Measurements from ENCODE around the gene WWC1.

The WWC1 gene

DNA sequence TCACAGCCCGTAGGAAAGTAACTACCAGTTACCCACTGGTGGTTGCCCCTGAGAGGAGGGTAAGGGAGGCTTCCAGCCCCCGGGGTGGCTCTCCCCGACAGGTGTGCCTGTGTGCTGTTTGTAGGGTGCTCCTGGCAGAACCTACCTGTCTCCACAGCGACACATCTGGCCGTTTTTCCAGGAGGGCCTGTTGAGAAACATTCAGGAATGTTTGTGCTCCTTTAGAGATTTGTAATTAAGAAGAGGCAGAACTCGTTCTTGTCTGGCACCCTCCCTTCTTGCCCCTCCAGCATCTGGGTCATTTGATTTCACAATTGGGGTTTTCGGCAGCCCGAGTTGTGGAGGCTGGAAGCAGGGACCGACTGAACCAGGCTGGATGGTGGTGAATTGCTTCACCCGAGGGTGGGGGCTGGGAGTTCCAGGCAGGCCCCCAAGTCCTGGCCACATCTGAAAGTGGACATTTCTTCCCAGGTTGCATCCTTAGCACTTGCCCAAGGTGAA lies 74.2 kb downstream of the WWC1 start:
- no peak for DNase-seq

DNA sequence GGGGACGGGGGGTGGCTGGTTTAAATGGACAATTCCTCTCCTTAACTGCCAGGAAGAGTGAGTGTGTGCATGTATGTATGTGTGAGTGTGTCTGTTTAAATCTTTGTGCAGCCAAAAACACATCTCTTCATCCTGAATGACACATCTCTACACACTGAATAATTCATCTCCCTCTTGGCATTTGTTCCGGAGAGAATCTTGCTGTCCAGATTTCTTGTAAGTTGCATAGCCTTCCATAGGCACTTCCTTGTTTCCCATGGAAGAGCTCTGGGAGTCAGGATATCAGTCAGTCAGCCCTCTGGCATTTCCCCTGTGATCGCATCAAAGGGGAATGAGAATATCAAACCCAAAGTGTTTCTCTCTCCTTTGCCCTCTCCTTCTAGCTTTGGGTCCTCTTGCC lies 74.7 kb downstream of the WWC1 start:
- DNase-seq = no peak

- no peak for DNase-seq
Observed at GRCh38 chr5:168368854-168369253, 77.4 kb downstream of the WWC1 start.

- no peak for DNase-seq
Observed at GRCh38 chr5:168370831-168371230, 79.4 kb downstream of the WWC1 start.

DNA sequence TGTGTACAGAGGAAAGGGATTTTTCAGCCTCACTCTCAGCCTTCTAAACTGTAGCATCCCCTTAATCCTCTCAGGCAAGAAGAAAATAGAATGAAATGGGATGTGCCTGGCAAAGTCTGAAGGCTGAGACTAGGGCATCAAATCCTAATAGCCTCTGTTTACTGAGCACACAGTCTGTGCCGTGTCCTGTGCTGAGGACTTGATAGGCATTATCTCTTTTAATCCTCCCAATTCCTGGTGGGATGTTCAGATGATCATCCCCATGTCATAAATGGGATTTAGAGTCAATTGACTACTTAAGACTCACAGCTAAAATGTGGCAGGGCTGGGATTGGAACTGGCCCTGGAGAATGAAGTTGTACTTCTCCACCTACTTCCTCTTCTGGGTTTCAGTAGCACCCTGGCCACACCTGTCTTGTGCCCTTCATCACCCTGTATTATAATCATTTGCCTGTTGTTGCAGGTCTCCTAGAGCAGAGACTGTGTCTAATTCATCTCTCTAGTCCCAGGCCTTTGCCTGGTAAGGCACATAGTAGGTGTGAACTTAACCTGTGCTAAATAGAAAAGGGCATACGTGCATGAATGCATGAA lies 81.0 kb downstream of the WWC1 start:
- DNase-seq = no peak

GRCh38 chr5:168374532-168374931 lies 83.1 kb downstream of the WWC1 start:
- no peak for DNase-seq

- no peak for DNase-seq
Observed at GRCh38 chr5:168375214-168375613, 83.8 kb downstream of the WWC1 start.

DNA sequence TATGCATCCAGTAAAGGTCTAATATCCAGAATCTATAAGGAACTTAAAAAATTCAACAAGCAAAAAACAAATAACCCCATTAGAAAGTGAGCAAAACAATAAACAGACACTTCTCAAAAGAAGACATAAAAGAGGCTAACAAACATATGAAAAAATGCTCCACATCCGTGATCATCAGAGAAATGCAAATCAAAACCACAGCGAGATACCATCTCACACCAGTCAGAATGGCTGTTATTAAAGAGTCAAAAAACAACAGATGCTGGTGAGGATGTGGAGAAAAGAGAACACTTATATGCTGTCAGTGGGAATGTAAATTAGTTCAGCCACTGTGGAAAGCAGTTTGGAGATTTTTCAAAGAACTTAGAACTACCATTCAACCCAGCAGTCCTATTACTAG lies 86.1 kb downstream of the WWC1 start:
- no peak for DNase-seq

DNA sequence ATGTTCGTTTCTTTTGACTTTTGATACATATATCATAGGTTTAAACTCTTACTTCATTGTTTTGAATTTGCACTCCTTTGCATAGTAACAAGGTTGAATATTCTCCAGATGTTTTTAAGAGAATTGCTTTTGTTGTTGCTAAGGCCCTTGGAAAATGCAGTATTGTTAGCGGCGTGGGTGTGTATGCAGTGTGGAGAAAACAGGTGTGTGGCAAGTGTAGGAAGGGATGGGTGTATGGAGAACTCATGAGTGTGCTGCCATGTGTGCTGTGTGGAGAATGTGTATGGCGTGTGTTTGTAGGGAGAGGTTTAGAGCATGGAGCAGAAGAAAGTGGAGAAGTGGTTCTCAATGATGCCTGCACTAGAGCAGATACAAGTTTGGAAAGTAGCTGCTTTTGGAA lies 87.3 kb downstream of the WWC1 start:
- DNase-seq = no peak

GRCh38 chr5:168382421-168382820 lies 91.0 kb downstream of the WWC1 start:
- no peak for DNase-seq

- DNase-seq = no peak
Observed at GRCh38 chr5:168390491-168390890, 99.0 kb downstream of the WWC1 start.

- DNase-seq = no peak
Observed at GRCh38 chr5:168393773-168394172, 102.3 kb downstream of the WWC1 start.

DNA sequence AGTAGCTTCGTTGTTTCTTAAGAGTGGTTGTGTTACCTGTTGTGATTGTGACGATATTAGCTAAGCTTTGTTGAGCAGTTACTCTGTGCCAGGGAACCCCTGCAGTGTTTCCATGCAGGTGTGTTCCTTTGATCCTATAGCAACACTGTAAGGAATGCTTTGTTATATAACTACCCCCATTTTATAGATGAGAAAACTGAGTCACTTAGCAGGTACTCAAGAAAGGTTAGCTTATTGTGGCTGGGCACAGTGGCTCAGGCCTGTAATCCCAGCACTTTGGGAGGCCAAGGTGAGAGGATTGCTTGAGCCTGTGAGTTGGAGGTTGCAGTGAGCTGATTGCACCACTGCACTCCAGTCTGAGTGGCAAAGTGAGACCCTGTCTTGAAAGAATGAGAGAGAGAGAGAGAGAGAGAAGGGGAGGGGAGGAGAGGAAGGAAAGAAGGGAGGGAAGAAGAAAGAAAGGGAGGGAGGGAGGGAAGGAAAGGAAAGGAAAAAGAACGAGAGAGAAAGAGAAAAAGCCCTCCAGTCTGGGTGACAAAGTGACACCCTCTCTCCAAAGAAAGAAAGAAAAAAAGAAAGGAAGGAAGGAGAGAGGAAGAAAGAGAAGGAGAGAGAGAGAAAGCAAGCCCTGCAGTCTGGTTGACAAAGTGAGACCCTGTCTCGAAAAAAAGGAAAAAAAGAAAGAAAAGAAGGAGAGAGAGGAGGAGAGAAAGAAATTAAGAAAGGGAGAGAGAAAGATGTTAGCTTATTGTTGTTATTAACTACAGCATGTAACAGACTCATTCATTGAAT lies 109.2 kb downstream of the WWC1 start:
- no peak for DNase-seq

- no peak for DNase-seq
Observed at GRCh38 chr5:168401226-168401625, 109.8 kb downstream of the WWC1 start.

- no peak for DNase-seq
Observed at GRCh38 chr5:168401880-168402279, 110.4 kb downstream of the WWC1 start.

GRCh38 chr5:168404365-168404764 lies 112.9 kb downstream of the WWC1 start:
- no peak for DNase-seq

- DNase-seq = no peak
Observed at GRCh38 chr5:168407211-168407610, 115.8 kb downstream of the WWC1 start.

DNA sequence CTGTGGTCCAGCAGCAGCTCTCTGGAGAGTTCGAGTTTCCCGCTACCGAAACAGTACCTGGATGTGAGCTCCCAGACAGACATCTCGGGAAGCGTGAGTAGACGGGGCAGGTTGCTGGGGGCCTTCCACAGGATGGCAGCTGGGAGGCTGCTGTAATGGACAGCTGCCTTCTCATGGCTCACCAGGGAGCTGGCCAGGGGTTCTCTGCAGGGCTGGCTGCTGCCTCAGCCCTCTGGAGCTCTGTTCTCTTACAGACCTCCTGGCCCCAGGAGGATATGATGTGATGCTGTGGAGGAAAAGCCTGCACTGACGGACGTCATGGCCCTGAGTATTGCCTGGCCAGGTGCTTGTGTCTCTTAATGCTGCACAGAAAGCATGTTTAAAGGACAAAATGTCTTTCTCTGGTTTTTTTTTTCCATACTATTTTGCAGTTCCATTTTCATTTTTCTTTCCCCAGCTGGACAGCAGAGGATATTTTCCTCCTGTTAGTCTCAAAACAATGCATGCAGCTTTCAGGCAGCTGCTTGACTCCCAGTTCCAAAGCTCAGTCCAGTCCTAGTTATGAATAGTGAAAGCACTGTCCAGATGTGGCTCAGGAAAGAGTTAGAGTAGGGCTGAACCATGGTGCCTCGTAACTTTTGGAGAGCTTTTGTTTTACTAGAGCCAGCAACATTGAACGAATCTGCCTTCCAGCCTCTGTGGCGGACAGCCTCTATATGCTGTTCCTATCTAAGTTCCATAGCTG lies 117.3 kb downstream of the WWC1 start:
- no peak for DNase-seq

GRCh38 chr5:168409591-168410458 lies 118.4 kb downstream of the WWC1 start:
- DNase-seq = peak; percentile 62

GRCh38 chr5:168411871-168412270 lies 120.4 kb downstream of the WWC1 start:
- no peak for DNase-seq

GRCh38 chr5:168413062-168413461 lies 121.6 kb downstream of the WWC1 start:
- no peak for DNase-seq

DNA sequence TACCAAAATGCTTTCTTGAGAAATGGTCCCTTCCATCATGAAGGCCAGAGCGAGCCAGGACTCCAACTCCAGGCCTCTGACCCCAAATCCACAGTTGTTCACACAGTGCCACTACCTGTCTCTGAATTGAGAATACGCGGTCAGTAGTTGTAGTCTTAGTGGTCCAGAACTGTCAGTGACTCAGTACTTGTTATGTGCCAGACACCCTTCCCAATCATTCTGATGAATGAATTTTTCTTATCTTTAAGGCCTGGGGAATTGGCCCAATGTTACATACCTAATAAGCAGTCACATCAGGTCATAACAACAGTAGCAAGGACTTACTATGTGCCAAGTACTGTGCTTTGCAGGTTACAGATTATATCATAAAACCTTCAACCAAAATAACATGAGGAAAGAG lies 122.2 kb downstream of the WWC1 start:
- no peak for DNase-seq

DNA sequence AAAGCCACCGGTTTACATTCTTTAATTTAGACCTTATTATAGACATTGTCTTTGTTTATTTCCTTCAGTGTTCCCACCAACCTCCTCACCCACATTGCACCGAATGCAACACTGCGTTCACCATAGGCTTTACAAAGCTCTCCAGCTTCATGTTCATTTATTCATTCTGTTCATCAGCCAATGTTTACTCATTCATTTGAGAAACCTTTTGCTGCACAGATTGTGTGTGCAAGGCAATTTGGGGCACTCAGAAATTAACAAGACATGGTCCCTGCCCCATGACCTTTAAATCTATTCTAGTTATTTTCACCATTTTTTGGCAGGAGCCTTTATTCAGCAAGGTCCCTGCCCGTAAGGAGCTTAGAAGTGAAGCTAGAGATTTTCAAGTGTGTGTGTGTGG lies 124.0 kb downstream of the WWC1 start:
- DNase-seq = no peak
